ENCODE results near the gene METTL17.

DNA sequence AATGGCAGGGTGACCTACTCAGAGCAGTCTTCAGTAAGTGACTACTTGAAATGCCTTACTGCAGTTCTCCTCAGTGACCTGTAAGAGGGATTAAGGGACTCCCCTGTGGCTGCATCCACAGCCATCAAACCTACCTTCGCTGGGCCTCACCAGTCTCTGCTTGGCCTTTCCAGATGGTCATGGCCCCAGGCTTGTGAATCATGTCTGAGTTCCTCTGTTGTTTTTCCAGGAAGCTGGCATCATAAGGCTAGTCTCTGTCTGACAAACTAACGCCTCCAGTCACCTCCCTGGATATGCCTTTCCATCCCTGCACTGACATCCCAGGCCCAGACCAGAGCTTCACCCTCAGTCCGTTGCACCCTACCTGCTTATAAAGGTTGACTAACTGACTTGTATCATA lies 20.4 kb upstream of the METTL17 start:
- TF ChIP-seq, protein P1, sequence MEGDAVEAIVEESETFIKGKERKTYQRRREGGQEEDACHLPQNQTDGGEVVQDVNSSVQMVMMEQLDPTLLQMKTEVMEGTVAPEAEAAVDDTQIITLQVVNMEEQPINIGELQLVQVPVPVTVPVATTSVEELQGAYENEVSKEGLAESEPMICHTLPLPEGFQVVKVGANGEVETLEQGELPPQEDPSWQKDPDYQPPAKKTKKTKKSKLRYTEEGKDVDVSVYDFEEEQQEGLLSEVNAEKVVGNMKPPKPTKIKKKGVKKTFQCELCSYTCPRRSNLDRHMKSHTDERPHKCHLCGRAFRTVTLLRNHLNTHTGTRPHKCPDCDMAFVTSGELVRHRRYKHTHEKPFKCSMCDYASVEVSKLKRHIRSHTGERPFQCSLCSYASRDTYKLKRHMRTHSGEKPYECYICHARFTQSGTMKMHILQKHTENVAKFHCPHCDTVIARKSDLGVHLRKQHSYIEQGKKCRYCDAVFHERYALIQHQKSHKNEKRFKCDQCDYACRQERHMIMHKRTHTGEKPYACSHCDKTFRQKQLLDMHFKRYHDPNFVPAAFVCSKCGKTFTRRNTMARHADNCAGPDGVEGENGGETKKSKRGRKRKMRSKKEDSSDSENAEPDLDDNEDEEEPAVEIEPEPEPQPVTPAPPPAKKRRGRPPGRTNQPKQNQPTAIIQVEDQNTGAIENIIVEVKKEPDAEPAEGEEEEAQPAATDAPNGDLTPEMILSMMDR (conservative IDR thresholded peaks at IDR 0.05 in 1 of 2, IDR thresholded peaks at IDR 0.05 in 1 of 2; ENCODE audit: low read depth in 1 of 2, low read length in 2 of 2): no peak
- no peak for TF ChIP-seq EZH2 (IDR thresholded peaks at IDR 0.05; ENCODE audit: low read length, missing control alignments)

Measured in fibroblast of lung (primary cell).